Muscle layer of colon (tissue), 2 donors: Measurements from ENCODE around the gene SUV39H2.
"Not testable (repeated sequence)": the region's sequence is repeated elsewhere in the genome, so short reads cannot be mapped to it uniquely, and the experiment has no call there.

ENCODE experiments used
- H3K27ac ChIP-seq: one replicate; pipeline ENCODE4 v1.7.0; 2013; ENCODE audit warnings: low read depth, mild to moderate bottlenecking, low read length, moderate library complexity
- H3K27me3 ChIP-seq, 2 donors: one replicate each; pipeline ENCODE4 v1.7.0; 2013; ENCODE audit warnings: low read length in 2 of 2, mild to moderate bottlenecking in 2 of 2; ENCODE audit not compliant: insufficient read depth in 2 of 2, control insufficient read depth in 1 of 2
- H3K36me3 ChIP-seq: one replicate; pipeline ENCODE4 v1.7.0; 2013; ENCODE audit warnings: mild to moderate bottlenecking, low read length; ENCODE audit not compliant: insufficient read depth
- H3K4me1 ChIP-seq: one replicate; pipeline ENCODE4 v1.7.0; 2013; ENCODE audit warnings: mild to moderate bottlenecking, low read length; ENCODE audit not compliant: insufficient read depth
- H3K4me3 ChIP-seq, 2 donors: one replicate each; pipeline ENCODE4 v1.7.0; 2013; ENCODE audit warnings: low read length in 2 of 2, low read depth in 1 of 2, mild to moderate bottlenecking in 1 of 2, moderate library complexity in 1 of 2
- H3K9ac ChIP-seq: one replicate; pipeline ENCODE4 v1.7.0; 2013; ENCODE audit warnings: low read length
- H3K9me3 ChIP-seq: one replicate; pipeline ENCODE4 v1.7.0; 2013; ENCODE audit warnings: mild to moderate bottlenecking, low read length
- donor health status: abdominal sarcoma.
- donor health status: Adenocarcinoma of cecum.

Gene SUV39H2

GRCh38 chr10:14910953-14911352 is 32.3 kb downstream of the SUV39H2 start:
- Histone ChIP-seq H3K4me3 (no peak overlapping the region), H3K27me3 (no peaks in the 10 kb centered on the region), H3K4me1 (no peaks in the 10 kb centered on the region), H3K27ac (no peak overlapping the region), H3K36me3 (peaks cover 42% of the 10 kb centered on the region), H3K9me3 (no peaks in the 10 kb centered on the region), H3K9ac (no peak overlapping the region)

- H3K36me3 ChIP-seq = peaks cover 48% of the 10 kb centered on the region
Measured at GRCh38 chr10:14911801-14912200, 33.1 kb downstream of the SUV39H2 start.

GRCh38 chr10:14916600-14916999 is 37.9 kb downstream of the SUV39H2 start:
- Histone ChIP-seq H3K27ac (no peak overlapping the region), H3K36me3 (peaks cover 56% of the 10 kb centered on the region), H3K9ac (no peak overlapping the region), H3K9me3 (peaks cover 10% of the 10 kb centered on the region), H3K27me3 (no peaks in the 10 kb centered on the region), H3K4me3 (no peak overlapping the region), H3K4me1 (no peaks in the 10 kb centered on the region)

More at GRCh38 chr10:14911801-14912200, 33.1 kb downstream of the SUV39H2 start:
- Histone ChIP-seq H3K9ac (no peak overlapping the region), H3K27ac (no peak overlapping the region), H3K9me3 (no peaks in the 10 kb centered on the region), H3K4me3 (no peak overlapping the region), H3K27me3 (no peaks in the 10 kb centered on the region), H3K4me1 (no peaks in the 10 kb centered on the region)

- H3K27ac ChIP-seq = no peak overlapping the region
- H3K36me3 ChIP-seq = peaks cover 59% of the 10 kb centered on the region
- no peak overlapping the region for H3K9ac ChIP-seq
- no peaks in the 10 kb centered on the region for H3K27me3 ChIP-seq
- no peak overlapping the region for H3K4me3 ChIP-seq
- H3K4me1 ChIP-seq = no peaks in the 10 kb centered on the region
- peaks cover 10% of the 10 kb centered on the region for H3K9me3 ChIP-seq
Measured at GRCh38 chr10:14917827-14918226, 39.2 kb downstream of the SUV39H2 start.

GRCh38 chr10:14918964-14919363 is 40.3 kb downstream of the SUV39H2 start:
- Histone ChIP-seq H3K4me3 (no peak overlapping the region), H3K9ac (no peak overlapping the region), H3K27me3 (no peaks in the 10 kb centered on the region), H3K27ac (no peak overlapping the region), H3K9me3 (peaks cover 10% of the 10 kb centered on the region), H3K36me3 (peaks cover 62% of the 10 kb centered on the region), H3K4me1 (no peaks in the 10 kb centered on the region)

GRCh38 chr10:14924013-14924412 is 45.3 kb downstream of the SUV39H2 start:
- Histone ChIP-seq H3K27me3 (no peaks in the 10 kb centered on the region), H3K27ac (no peak overlapping the region), H3K4me3 (no peak overlapping the region), H3K9me3 (no peaks in the 10 kb centered on the region), H3K9ac (no peak overlapping the region), H3K36me3 (peaks cover 47% of the 10 kb centered on the region), H3K4me1 (no peaks in the 10 kb centered on the region)

GRCh38 chr10:14925268-14925667 is 46.6 kb downstream of the SUV39H2 start:
- Histone ChIP-seq H3K4me3 (no peak overlapping the region), H3K9me3 (no peaks in the 10 kb centered on the region), H3K4me1 (no peaks in the 10 kb centered on the region), H3K27me3 (no peaks in the 10 kb centered on the region), H3K9ac (no peak overlapping the region), H3K27ac (no peak overlapping the region), H3K36me3 (peaks cover 41% of the 10 kb centered on the region)

- peaks cover 36% of the 10 kb centered on the region for H3K36me3 ChIP-seq
- H3K27me3 ChIP-seq = no peaks in the 10 kb centered on the region
- no peak overlapping the region for H3K27ac ChIP-seq
Measured at GRCh38 chr10:14926061-14926470, 47.4 kb downstream of the SUV39H2 start.

GRCh38 chr10:14926722-14927416 is 48.2 kb downstream of the SUV39H2 start:
- H3K36me3 ChIP-seq = peaks cover 31% of the 10 kb centered on the region
- H3K9me3 ChIP-seq = no peaks in the 10 kb centered on the region
- H3K27me3 ChIP-seq = no peaks in the 10 kb centered on the region
- no peak overlapping the region for H3K9ac ChIP-seq
- no peaks in the 10 kb centered on the region for H3K4me1 ChIP-seq
- H3K4me3 ChIP-seq = no peak overlapping the region
- H3K27ac ChIP-seq = no peak overlapping the region

More at GRCh38 chr10:14926061-14926470, 47.4 kb downstream of the SUV39H2 start:
- H3K9ac ChIP-seq = no peak overlapping the region
- no peaks in the 10 kb centered on the region for H3K9me3 ChIP-seq
- no peak overlapping the region for H3K4me3 ChIP-seq
- H3K4me1 ChIP-seq = no peaks in the 10 kb centered on the region

- Histone ChIP-seq H3K36me3 (peaks cover 30% of the 10 kb centered on the region), H3K4me1 (no peaks in the 10 kb centered on the region), H3K9me3 (no peaks in the 10 kb centered on the region), H3K27ac (no peak overlapping the region), H3K9ac (no peak overlapping the region), H3K27me3 (no peaks in the 10 kb centered on the region), H3K4me3 (no peak overlapping the region)
Measured at GRCh38 chr10:14930610-14931009, 51.9 kb downstream of the SUV39H2 start.

GRCh38 chr10:14936584-14936983 is 57.9 kb downstream of the SUV39H2 start:
- peaks cover 18% of the 10 kb centered on the region for H3K36me3 ChIP-seq
- no peak overlapping the region for H3K4me3 ChIP-seq
- no peak overlapping the region for H3K27ac ChIP-seq

GRCh38 chr10:14938971-14939370 is 60.3 kb downstream of the SUV39H2 start:
- not testable (repeated sequence) for H3K27me3 ChIP-seq, H3K4me3 ChIP-seq, H3K36me3 ChIP-seq, H3K27ac ChIP-seq, H3K4me1 ChIP-seq, H3K9me3 ChIP-seq, H3K9ac ChIP-seq

More at GRCh38 chr10:14936584-14936983, 57.9 kb downstream of the SUV39H2 start:
- no peaks in the 10 kb centered on the region for H3K4me1 ChIP-seq
- no peaks in the 10 kb centered on the region for H3K9me3 ChIP-seq
- H3K9ac ChIP-seq = no peak overlapping the region
- H3K27me3 ChIP-seq = no peaks in the 10 kb centered on the region
